Measurements from ENCODE around the gene CNGB1.

- no peak for TF ChIP-seq CTCF (conservative IDR thresholded peaks at IDR 0.05 in 1 of 2, IDR thresholded peaks at IDR 0.05 in 1 of 2; ENCODE audit: extremely low read depth in 1 of 2, insufficient read depth in 1 of 2, low read depth in 1 of 2, low read length in 2 of 2)
- TF ChIP-seq EZH2 (IDR thresholded peaks at IDR 0.05; ENCODE audit: borderline replicate concordance, low read length), result no peak
These were observed 609 bp downstream of the CNGB1 start for GRCh38 chr16:57970319-57970718.

Measured in mammary epithelial cell (primary cell).